ENCODE data around the gene TGFBI. TPM values are rescaled to one million over a fixed set of nuclear protein-coding genes. Genes with fewer than 3 reads are reported as not detected.

The TGFBI gene
- total and polyA plus RNA-seq, 9 of the 15 experiments (the other 6 are each of a cell fraction or from before 2014, with no cell fraction given): 0.05 to 0.62 (median 0.08) TPM; not detected in 6

DNA sequence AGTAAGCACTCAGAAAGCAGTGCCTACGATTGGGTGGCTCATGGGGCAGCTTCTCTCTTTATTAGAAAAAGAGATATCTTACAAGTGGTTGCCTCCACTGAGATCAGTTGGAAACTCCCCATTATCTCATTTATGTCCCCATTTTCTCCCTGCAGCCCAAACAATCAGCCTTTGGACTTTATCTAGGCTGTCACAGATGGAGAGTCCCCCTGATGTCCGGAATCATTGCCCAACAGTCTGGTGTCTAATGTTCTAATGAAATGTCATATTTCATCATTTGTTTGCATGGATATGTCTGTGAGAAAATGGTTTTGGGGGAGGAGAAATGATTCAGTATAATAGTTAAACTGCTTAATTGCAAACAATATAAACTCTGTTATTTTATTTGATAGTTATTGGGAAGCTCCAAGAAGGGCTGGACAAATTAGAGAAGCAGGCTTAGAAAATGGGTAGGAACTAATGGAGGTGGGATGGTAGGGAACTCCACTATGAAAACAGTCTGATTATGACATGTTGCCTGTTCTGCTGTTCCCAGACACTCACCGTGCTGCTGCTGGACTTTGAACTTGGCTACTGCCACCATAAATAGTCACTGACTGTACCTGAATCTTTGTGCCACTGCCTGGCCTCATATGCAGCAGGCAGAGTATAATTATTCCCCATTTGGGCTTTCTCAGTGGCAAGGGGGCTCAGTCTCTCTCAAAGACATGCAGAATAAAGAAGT lies 65.6 kb downstream of the TGFBI start (continued):
- TF ChIP-seq HNRNPL (IDR thresholded peaks at IDR 0.05; ENCODE audit: low read depth, low read length): no peak
- TF ChIP-seq COPS2 (conservative IDR thresholded peaks at IDR 0.05): no peak
- TF ChIP-seq ZNF79 (CRISPR knock-in tag; IDR thresholded peaks at IDR 0.05; ENCODE audit: low read depth): no peak
- peak; percentile 32; the same call in 1 of the 2 replicates for TF ChIP-seq TEAD4 (IDR thresholded peaks at IDR 0.05; ENCODE audit: low read length)
- no peak for TF ChIP-seq TEAD4 (CRISPR knock-in tag; IDR thresholded peaks at IDR 0.05; ENCODE audit: borderline replicate concordance)
- TF ChIP-seq NCOR1 (IDR thresholded peaks at IDR 0.05): peak; percentile 63; the same call in 1 of the 2 replicates
- TF ChIP-seq, protein P1, sequence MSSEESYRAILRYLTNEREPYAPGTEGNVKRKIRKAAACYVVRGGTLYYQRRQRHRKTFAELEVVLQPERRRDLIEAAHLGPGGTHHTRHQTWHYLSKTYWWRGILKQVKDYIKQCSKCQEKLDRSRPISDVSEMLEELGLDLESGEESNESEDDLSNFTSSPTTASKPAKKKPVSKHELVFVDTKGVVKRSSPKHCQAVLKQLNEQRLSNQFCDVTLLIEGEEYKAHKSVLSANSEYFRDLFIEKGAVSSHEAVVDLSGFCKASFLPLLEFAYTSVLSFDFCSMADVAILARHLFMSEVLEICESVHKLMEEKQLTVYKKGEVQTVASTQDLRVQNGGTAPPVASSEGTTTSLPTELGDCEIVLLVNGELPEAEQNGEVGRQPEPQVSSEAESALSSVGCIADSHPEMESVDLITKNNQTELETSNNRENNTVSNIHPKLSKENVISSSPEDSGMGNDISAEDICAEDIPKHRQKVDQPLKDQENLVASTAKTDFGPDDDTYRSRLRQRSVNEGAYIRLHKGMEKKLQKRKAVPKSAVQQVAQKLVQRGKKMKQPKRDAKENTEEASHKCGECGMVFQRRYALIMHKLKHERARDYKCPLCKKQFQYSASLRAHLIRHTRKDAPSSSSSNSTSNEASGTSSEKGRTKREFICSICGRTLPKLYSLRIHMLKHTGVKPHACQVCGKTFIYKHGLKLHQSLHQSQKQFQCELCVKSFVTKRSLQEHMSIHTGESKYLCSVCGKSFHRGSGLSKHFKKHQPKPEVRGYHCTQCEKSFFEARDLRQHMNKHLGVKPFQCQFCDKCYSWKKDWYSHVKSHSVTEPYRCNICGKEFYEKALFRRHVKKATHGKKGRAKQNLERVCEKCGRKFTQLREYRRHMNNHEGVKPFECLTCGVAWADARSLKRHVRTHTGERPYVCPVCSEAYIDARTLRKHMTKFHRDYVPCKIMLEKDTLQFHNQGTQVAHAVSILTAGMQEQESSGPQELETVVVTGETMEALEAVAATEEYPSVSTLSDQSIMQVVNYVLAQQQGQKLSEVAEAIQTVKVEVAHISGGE (CRISPR knock-in tag; IDR thresholded peaks at IDR 0.05): 0 out of 6 replicates have a peak, but pooled peaks of 1 of the 3 experiments have one; percentile 32
